NCI-H2081 (cell line): ENCODE measurements around the gene FAM20A.

ENCODE experiments used
- DNase-seq, 2 experiments: peaks; one replicate each; lab custom pipeline; 2025; lab: John Stamatoyannopoulos, UW

FAM20A gene

GRCh38 chr17:68608515-68609130 is 7.5 kb upstream of the FAM20A start:
- no peak for DNase-seq

- no peak for DNase-seq
These were observed 5.5 kb upstream of the FAM20A start for GRCh38 chr17:68606451-68607307.

DNA sequence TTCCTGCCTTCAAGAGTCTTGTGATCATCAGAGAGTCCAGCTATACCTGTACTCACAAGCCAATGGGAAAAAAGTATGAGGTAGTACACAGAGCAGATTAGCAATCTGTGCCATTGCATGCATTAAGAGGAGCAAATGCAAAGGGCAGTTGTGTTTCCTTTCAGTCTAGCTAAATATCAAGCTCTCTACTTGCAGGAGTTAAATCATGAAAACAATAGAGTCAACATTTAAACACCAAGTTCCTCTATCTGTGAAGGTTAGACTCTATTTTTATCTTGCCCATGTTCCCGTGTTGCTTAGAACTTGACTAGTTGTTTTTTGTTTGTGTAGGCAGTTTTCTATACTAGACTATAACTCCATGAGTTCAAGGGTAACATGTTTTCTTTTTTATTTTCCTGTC is 4.7 kb upstream of the FAM20A start:
- no peak for DNase-seq

DNA sequence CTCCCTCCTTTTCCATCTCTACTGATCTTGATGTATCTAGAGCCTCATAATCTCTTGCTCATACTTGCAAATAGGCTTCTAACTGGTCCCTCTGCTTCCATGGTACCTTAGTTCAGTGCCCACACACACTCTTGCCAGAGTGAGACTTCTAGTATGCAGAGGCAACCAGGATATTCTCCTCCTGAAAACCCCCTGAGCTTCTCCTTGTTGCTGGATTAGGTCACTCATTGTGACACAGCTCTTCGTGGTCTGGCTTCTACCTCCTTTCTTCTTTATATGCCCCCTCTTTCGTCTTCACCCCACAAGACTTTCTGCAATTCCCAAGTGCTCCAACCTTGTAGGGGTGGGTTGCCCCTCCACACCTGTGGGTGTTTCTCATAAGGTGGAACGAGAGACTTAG is 2.5 kb upstream of the FAM20A start:
- no peak for DNase-seq

- DNase-seq, result no peak
These were observed 1.9 kb upstream of the FAM20A start for GRCh38 chr17:68603027-68603426.

GRCh38 chr17:68602289-68602688 is 1.1 kb upstream of the FAM20A start:
- DNase-seq, result no peak

- no peak for DNase-seq
These were observed 560 bp upstream of the FAM20A start for GRCh38 chr17:68601565-68602288.

DNA sequence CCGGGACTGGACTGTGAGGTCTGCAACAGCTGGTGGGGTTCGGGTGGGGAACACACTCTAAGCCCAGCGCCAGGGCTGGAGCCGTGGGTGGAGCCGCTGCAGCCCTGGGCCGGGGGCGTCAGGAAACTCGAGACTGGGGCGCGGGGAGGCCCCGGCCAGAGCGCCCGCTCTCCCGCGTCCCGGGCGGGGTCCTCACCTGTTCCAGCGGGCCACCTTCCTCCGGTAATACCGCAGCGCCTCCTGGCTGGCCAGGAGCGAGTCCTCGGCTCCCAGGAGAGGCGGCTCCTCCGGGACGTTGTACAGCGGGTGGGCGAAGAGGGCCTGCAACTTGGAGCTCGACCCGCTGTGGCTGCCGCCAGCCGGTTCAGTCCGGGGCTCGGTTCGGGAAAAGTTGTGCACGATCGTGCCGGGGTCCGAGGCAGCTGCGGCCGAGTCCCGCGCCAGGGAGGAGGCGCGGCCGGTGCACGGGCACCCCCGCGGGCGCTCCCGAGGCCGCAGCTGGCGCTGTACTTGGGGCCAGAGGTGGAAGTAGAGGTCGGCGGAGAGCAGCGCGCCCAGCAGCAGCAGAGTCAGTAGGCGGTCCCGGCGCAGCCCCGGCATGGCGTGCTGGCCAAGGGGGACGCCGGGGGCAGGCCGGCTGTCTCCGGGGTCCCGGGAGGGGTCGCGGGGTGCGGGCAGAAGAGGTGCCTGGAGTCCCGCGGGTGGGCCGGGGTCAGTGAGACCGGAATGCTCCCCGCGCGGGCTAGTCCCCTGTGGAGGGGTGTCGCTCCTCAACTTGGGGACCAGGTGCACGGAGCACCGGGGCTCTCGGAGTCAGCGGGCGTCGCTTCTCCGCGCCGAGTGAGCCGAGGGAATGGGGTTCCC is 868 bp downstream of the FAM20A start:
- no peak for DNase-seq

DNA sequence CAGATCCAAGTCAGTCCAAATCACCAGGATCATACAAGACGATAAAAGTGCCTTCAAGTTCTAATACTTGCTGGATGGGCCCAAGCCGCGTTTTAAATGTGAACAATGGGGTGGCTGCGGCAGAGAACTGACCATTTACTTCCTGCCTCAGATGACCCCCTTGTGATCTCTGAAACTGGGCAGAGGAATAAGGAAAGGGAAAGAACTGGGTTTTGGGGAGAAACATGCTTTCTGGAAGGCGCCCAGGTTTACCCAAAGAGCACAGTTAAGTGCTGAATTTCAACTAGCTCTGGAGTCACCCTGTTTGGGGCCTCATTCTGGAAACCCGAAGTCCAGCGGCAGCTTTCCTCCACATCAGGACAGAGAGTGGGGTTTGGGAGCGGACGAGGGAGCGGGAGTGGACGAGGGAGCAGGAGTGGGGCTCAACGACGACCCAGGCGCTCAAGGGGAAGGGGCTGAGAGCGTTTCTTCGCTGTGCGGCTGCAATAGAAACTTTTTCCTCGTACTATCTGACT is 1.6 kb downstream of the FAM20A start:
- DNase-seq, result no peak

DNA sequence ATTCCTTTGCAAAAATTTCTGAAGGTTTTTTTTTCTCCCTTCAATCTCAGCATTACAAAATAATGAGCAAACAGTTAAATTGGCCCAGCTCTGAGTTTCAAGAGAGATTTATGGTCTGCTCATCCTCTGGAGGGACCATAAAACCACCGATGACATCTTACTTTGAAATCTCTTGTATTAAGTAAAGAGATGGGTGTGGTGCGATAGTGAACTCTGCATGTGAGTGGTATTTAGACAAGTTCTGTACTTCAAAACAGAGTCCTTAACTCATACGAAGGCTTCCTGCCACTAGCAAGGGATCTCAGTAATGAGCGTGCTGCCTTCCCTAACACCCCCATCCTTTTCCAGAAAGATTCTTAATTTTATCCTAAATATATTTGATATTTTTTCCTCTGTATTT is 2.1 kb downstream of the FAM20A start:
- no peak for DNase-seq

DNA sequence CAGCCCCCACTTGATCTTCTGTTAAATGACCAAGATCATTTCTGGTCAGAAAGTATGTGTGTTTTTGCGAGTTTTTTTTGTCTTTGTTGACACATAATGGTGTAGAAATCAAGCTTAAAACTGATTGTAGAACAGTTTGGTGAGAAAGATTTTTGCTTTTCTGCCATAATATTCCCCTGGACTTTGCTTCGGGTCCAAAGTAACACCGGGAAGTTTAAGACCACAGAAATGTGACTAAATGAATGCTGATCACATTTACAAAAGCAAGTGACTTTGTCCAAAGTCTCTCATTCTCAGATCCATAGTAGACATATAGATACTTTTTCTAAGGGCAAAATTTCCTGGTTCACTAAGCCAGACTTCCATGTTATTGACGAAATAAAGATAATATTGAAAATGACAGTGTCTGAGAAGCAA is 2.6 kb downstream of the FAM20A start:
- no peak for DNase-seq

DNA sequence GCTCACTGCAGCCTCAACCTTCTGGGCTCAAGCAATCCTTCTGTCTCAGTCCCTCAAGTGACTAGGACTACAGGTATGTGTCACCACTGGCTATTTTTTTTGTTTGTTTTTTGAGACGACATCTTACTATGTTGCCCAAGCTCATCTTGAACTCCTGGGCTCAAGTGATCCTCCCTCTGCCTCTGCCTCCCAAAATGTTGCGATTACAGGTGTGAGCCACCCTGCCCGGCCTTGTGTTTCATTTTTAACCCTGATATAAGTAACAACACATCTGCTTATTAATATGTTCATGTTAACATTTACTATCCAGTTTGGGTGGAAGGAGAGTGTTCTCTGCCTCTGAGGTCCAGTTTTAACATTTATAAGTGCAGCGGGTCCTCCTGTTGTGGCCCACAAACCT is 3.1 kb downstream of the FAM20A start:
- DNase-seq, result no peak

GRCh38 chr17:68596411-68596945 is 4.7 kb downstream of the FAM20A start:
- DNase-seq, result no peak

DNA sequence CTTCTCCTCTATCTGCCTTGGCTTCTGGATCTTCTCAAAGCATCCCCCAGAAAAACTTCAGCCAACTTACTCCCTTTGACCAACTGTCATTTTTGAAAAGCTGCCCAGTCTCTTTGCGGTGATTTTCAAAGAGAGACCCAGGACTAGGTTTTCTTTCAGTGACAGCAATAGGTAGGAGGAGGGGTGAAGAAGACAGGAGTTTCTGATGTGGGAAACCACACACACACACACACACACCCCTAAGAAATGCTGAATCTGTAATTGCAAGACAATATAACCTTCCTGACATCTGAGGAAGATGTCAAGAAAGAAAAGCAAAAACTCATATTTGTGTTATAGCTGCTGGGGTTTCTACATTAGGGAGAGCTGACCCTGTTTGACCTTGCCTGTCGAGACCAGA is 5.2 kb downstream of the FAM20A start:
- DNase-seq, result no peak

GRCh38 chr17:68595496-68595895 is 5.7 kb downstream of the FAM20A start:
- DNase-seq, result no peak

GRCh38 chr17:68594552-68594951 is 6.6 kb downstream of the FAM20A start:
- no peak for DNase-seq

DNA sequence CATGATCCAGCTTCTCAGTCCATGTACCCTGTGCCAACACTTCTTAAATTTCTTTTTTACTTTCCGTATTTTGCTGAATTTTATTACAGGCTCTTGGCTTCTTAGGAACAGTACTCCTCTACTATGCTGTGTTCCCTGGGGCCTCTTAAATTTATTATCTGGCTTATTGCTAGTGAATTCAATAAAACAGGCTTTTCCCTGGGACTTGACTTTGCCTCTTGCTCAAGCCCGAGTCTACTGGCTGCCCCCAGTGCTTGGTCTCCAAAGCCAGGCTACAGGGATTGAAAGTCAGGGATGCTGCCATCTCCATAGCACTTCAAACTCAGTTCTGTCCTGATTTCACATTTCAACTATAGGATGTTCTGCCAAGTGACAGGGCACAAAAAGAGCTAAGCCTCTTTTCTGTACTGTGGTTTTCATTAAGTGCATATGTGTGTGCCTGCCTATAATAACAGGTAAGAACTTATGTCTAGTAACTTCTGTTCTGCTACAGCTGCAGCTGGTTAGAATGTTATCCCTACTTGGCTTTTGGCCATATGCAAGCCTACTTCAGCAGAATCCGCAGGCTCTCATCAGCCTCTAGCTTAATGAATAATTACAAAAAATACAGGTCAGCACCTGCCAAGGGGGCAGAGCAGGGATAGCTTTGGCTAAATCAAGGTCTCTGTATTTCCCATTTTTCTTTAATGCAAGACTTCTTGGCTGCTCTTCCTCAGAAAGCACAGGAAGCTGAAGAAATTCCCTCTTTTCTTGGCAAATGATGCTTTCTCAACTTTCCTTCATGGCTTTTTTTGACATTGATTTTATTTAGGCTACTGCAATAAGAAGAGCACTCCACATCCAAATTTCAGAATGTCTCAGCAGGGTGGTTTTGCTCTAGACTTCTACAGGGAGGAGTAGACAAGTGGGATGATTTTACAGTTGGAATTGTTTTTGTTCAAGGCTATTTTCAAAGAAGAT is 8.2 kb downstream of the FAM20A start:
- peak in 1 of 2 experiments; percentile 13 for DNase-seq

- DNase-seq, result no peak
These were observed 9.2 kb downstream of the FAM20A start for GRCh38 chr17:68592009-68592408.

GRCh38 chr17:68591583-68591982 is 9.6 kb downstream of the FAM20A start:
- DNase-seq, result no peak

DNA sequence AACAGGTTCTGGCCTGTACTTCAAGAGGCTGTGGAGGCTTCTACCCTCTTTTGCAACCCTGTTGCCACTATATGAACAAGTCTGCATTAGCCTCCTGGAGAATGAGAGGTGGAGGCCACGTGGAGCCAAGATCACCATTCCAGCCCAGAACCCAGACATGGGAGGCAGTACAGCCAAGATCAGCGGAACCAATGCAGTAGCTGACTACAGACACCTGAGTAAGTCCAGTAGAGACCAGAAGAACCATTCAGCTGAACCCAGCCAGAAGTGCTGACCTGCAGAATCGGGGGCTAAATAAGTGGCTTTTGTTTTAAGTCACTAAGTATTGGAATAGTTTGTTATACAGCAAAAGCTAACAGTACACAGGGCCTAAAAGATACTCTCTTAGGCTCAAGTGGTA is 12.1 kb downstream of the FAM20A start:
- no peak for DNase-seq
